A549 (cell line): Measurements from ENCODE around the gene BIRC5. TPM values are rescaled to one million over a fixed set of nuclear protein-coding genes. Genes with fewer than 3 reads are reported as not detected.

Experiments used
- ATAC-seq, 2 experiments: fragments of 200-7000 bp in 1 of 2; fragments of >200 bp in 1 of 2; cut with Nextera tagmentation in 1 of 2; cut with Tn5 transposase in 1 of 2; 3 replicates each; pipeline versions ENCODE4 v1.8.0 to v1.9.1; 2018 to 2020; ENCODE audit warnings: mild to moderate bottlenecking in 1 of 2, moderate library complexity in 1 of 2
- CTCF ChIA-PET: fragments of 300-600 bp; sonication (Branson Sonifier 250); formaldehyde crosslinking; extraction: SDS; loops from one replicate; lab custom pipeline; 2021; ENCODE audit warnings: antibody characterized with exemption, inconsistent platforms; lab: Yijun Ruan, JAX
- POLR2A ChIA-PET: fragments of 350-600 bp; formaldehyde crosslinking; extraction: SDS; loops from one replicate; lab custom pipeline; 2021; ENCODE audit warnings: antibody characterized with exemption, inconsistent platforms; lab: Yijun Ruan, JAX
- DNase-seq, 2 experiments: peaks; one replicate each; pipeline versions ENCODE4 v3.0.0 to v3.0.0-alpha.2; 2011 to 2016; ENCODE audit warnings: low read depth in 1 of 2, low spot score in 1 of 2
- FAIRE-seq: peaks from 2 replicates; lab custom pipeline; 2011; peaks lifted over from hg19 to GRCh38; lab: Jason Lieb, UNC
- H3K27ac ChIP-seq, 2 experiments: fragments of >200 bp; sonication (Bioruptor Twin); formaldehyde crosslinking; 3 replicates each; pipeline ENCODE4 v1.5.1; 2016 to 2017
- H3K4me1 ChIP-seq: fragments of >200 bp; sonication (Bioruptor Twin); formaldehyde crosslinking; 3 replicates; pipeline ENCODE4 v1.6.1; 2016
- H3K4me2 ChIP-seq: fragments of >200 bp; sonication (Bioruptor Twin); formaldehyde crosslinking; 3 replicates; pipeline ENCODE4 v1.6.1; 2016
- H3K4me3 ChIP-seq: fragments of >200 bp; sonication (Bioruptor Twin); formaldehyde crosslinking; 3 replicates; pipeline ENCODE4 v1.5.1; 2016
- H3K9me3 ChIP-seq: fragments of >200 bp; sonication (Bioruptor Twin); formaldehyde crosslinking; 3 replicates; pipeline ENCODE4 v1.6.1; 2016
- BHLHE40 ChIP-seq: IDR thresholded peaks from 2 replicates; pipeline ENCODE4 v1.6.1; 2012; ENCODE audit warnings: low read depth, low read length, inconsistent platforms
- CEBPB ChIP-seq, 2 experiments: fragments of >200 bp in 1 of 2; sonication (Bioruptor Twin) in 1 of 2; formaldehyde crosslinking in 1 of 2; IDR thresholded peaks; 2 replicates each; pipeline ENCODE4 v1.6.1; 2012 to 2016
- E2F6 ChIP-seq: IDR thresholded peaks from 2 replicates; pipeline ENCODE4 v1.6.1; 2012; ENCODE audit warnings: low read depth, borderline replicate concordance
- EHMT2 ChIP-seq: fragments of 200-600 bp; sonication (generic); IDR thresholded peaks from 2 replicates; pipeline ENCODE4 v1.6.1; 2016; ENCODE audit warnings: antibody characterized with exemption, low read depth, mild to moderate bottlenecking, moderate library complexity
- ELK1 ChIP-seq: fragments of 150-350 bp; IDR thresholded peaks from 2 replicates; pipeline ENCODE4 v1.6.1; 2014; ENCODE audit warnings: low read depth, mild to moderate bottlenecking, low read length
- EP300 ChIP-seq, 2 experiments: fragments of >200 bp; sonication (Bioruptor Twin); formaldehyde crosslinking; IDR thresholded peaks; 2 replicates in 1 of 2; 3 replicates in 1 of 2; pipeline ENCODE4 v1.6.1; 2016 to 2017
- FOSL2 ChIP-seq, 2 experiments: fragments of 450-650 bp in 1 of 2; fragments of >200 bp in 1 of 2; sonication (Bioruptor Twin) in 1 of 2; formaldehyde crosslinking; IDR thresholded peaks; 2 replicates each; pipeline versions ENCODE4 v1.5.0 to v1.6.1; 2016 to 2020; ENCODE audit warnings: mild to moderate bottlenecking in 1 of 2, moderate library complexity in 1 of 2
- HDAC2 ChIP-seq: fragments of 200-600 bp; sonication (generic); IDR thresholded peaks from 2 replicates; pipeline ENCODE4 v1.6.1; 2016
- HOXA7 ChIP-seq: fragments of 250-450 bp; sonication (Bioruptor Pico); IDR thresholded peaks from 2 replicates; pipeline ENCODE4 v1.5.0; 2020; ENCODE audit warnings: mild to moderate bottlenecking, moderate library complexity
- HOXB13 ChIP-seq: fragments of 250-450 bp; sonication (Bioruptor Pico); IDR thresholded peaks from 2 replicates; pipeline ENCODE4 v1.5.0; 2020; ENCODE audit warnings: low read depth, mild to moderate bottlenecking, moderate library complexity
- JUN ChIP-seq, 2 experiments: fragments of >200 bp; sonication (Bioruptor Twin); formaldehyde crosslinking; IDR thresholded peaks; 2 replicates in 1 of 2; 3 replicates in 1 of 2; pipeline ENCODE4 v1.6.1; 2016 to 2017
- KDM1A ChIP-seq: fragments of 200-600 bp; sonication (generic); IDR thresholded peaks from 2 replicates; pipeline ENCODE4 v1.6.1; 2016; ENCODE audit warnings: low read depth, mild to moderate bottlenecking
- PHF8 ChIP-seq: fragments of 200-600 bp; sonication (generic); IDR thresholded peaks from 2 replicates; pipeline ENCODE4 v1.6.1; 2016; ENCODE audit warnings: low read depth, mild to moderate bottlenecking, antibody characterized with exemption, moderate library complexity, borderline replicate concordance
- POLR2A ChIP-seq: IDR thresholded peaks from 2 replicates; pipeline ENCODE4 v1.6.1; 2012; ENCODE audit warnings: mild to moderate bottlenecking, low read length
- RAD21 ChIP-seq, 2 experiments: fragments of >200 bp in 1 of 2; sonication (Bioruptor Twin) in 1 of 2; formaldehyde crosslinking in 1 of 2; IDR thresholded peaks in 1 of 2; conservative IDR thresholded peaks in 1 of 2; 2 replicates in 1 of 2; 3 replicates in 1 of 2; pipeline ENCODE4 v1.6.1; 2012 to 2018; ENCODE audit warnings: inconsistent platforms in 1 of 2
- RARB ChIP-seq: fragments of 250-450 bp; sonication (Bioruptor Pico); IDR thresholded peaks from 2 replicates; pipeline ENCODE4 v1.8.0; 2021; ENCODE audit warnings: mild to moderate bottlenecking, moderate library complexity
- RCOR1 ChIP-seq: fragments of 150-350 bp; IDR thresholded peaks from 2 replicates; pipeline ENCODE4 v1.6.1; 2014; ENCODE audit warnings: antibody characterized with exemption, low read length, low read depth
- RNF2 ChIP-seq: fragments of 200-600 bp; sonication (generic); IDR thresholded peaks from 2 replicates; pipeline ENCODE4 v1.6.1; 2016; ENCODE audit warnings: low read depth, mild to moderate bottlenecking, antibody characterized with exemption, moderate library complexity, borderline replicate concordance
- SREBF2 ChIP-seq: fragments of 450-650 bp; IDR thresholded peaks from 2 replicates; pipeline ENCODE4 v1.6.1; 2014; ENCODE audit warnings: mild to moderate bottlenecking, moderate library complexity
- TP53 ChIP-seq: fragments of 250-450 bp; sonication (Bioruptor Pico); IDR thresholded peaks from 2 replicates; pipeline ENCODE4 v1.5.0; 2021; ENCODE audit warnings: mild to moderate bottlenecking, moderate library complexity
- USF2 ChIP-seq: fragments of 450-650 bp; IDR thresholded peaks from 2 replicates; pipeline ENCODE4 v1.6.1; 2014; ENCODE audit warnings: antibody characterized with exemption
- ZC3H11A ChIP-seq: fragments of 450-650 bp; IDR thresholded peaks from 2 replicates; pipeline ENCODE4 v1.6.1; 2014; ENCODE audit warnings: antibody characterized with exemption, mild to moderate bottlenecking
- ZFP36 ChIP-seq: fragments of 450-650 bp; IDR thresholded peaks from 2 replicates; pipeline ENCODE4 v1.6.1; 2014; ENCODE audit warnings: borderline replicate concordance; ENCODE audit not compliant: partially characterized antibody
- WGBS: methylation state at CpG from one replicate; pipeline ENCODE4 v1.1.6; 2017; ENCODE audit errors: missing lambda C conversion rate; 5-methylcytosine and 5-hydroxymethylcytosine counted together
- polyA plus RNA-seq, 4 experiments: library from polyadenylated mRNA; depleted of rRNA in 3 of 4; stranded (reverse); fragments of >200 nt; fragmentation: RNase III in 1 of 4; extraction: RNeasy Plus Mini Kit Qiagen cat#74134 plus additional on column Dnase treatment in 1 of 4; gene quantifications; 2 replicates in 3 of 4; 3 replicates in 1 of 4; pipeline ENCODE4 v1.2.3, GENCODE V29; 2011 to 2017

BIRC5 gene
- polyA plus RNA-seq, 2 of the 4 experiments (the other 2 are of a cell fraction) = 51.9 to 109 TPM

GRCh38 chr17:78219396-78220150, 5.5 kb downstream of the BIRC5 start:
- no peak for TF ChIP-seq HOXB13 (CRISPR knock-in tag)
- no peak for TF ChIP-seq RAD21 (conservative IDR thresholded peaks at IDR 0.05 in 1 of 2, IDR thresholded peaks at IDR 0.05 in 1 of 2)
- no peak for TF ChIP-seq EHMT2
- TF ChIP-seq FOSL2 (IDR thresholded peaks at IDR 0.05) = no peak
- TF ChIP-seq FOSL2 (CRISPR knock-in tag; IDR thresholded peaks at IDR 0.05) = no peak
- no peak for TF ChIP-seq TP53 (CRISPR knock-in tag)
- TF ChIP-seq JUN (IDR thresholded peaks at IDR 0.05) = no peak
- no peak for TF ChIP-seq RNF2
- TF ChIP-seq RARB (CRISPR knock-in tag) = no peak
- TF ChIP-seq E2F6 = no peak
- no peak for TF ChIP-seq PHF8
- TF ChIP-seq KDM1A = no peak
- no peak for TF ChIP-seq BHLHE40
- TF ChIP-seq USF2 = no peak
- POLR2A ChIA-PET = no interaction called here
- no peak for FAIRE-seq

GRCh38 chr17:78223061-78223460, 9.0 kb downstream of the BIRC5 start:
- H3K4me3 ChIP-seq = no peak overlapping the region
- POLR2A ChIA-PET = no interaction called here
- no peak for TF ChIP-seq RCOR1
- TF ChIP-seq EHMT2 = no peak
- TF ChIP-seq HDAC2 = no peak
- TF ChIP-seq, all 56 proteins: peak for 0
- 91% methylated on average over 4 of the region's 4 CpGs for WGBS
- no peaks in the 10 kb centered on the region for H3K9me3 ChIP-seq
- FAIRE-seq (no peak), DNase-seq (no peak), ATAC-seq (no peak)
- no peaks in the 10 kb centered on the region for H3K4me1 ChIP-seq
- no peak overlapping the region for H3K27ac ChIP-seq
- CTCF ChIA-PET = interaction anchor here (0.6 to 17.1 kb wide), 4 partner anchors 9 to 199 kb away, joined by 3 to 150 read pairs (median 3); partner anchors contain the start of gene TMEM235
- no peak overlapping the region for H3K4me2 ChIP-seq

More at GRCh38 chr17:78219396-78220150, 5.5 kb downstream of the BIRC5 start:
- H3K27ac ChIP-seq = no peak overlapping the region
- ATAC-seq (no peak), DNase-seq (no peak)
- 94% methylated on average over 11 of the region's 11 CpGs for WGBS
- peaks cover 9% of the 10 kb centered on the region for H3K4me1 ChIP-seq
- no peak overlapping the region for H3K4me3 ChIP-seq
- no peak overlapping the region for H3K4me2 ChIP-seq
- CTCF ChIA-PET = interaction anchor here (1.0 to 17.1 kb wide), 5 partner anchors 21 to 70 kb away, joined by 3 to 150 read pairs (median 3); no protein-coding TSS in a partner anchor
- H3K9me3 ChIP-seq = no peaks in the 10 kb centered on the region

GRCh38 chr17:78223765-78224164, 9.7 kb downstream of the BIRC5 start:
- H3K4me2 ChIP-seq = no peak overlapping the region
- FAIRE-seq (no peak), ATAC-seq (no peak), DNase-seq (no peak)
- no peak overlapping the region for H3K4me3 ChIP-seq
- WGBS = 92% methylated on average over 3 of the region's 3 CpGs
- H3K4me1 ChIP-seq = no peaks in the 10 kb centered on the region
- ChIA-PET POLR2A (no interaction called here), CTCF (interaction anchor here (0.6 to 17.1 kb wide), 5 partner anchors 8 to 199 kb away, joined by 3 to 150 read pairs (median 3); partner anchors contain the start of gene TMEM235)
- no peak overlapping the region for H3K27ac ChIP-seq
- TF ChIP-seq POLR2A = no peak
- no peak for TF ChIP-seq RARB (CRISPR knock-in tag)
- no peak for TF ChIP-seq SREBF2
- no peak for TF ChIP-seq RAD21 (conservative IDR thresholded peaks at IDR 0.05 in 1 of 2, IDR thresholded peaks at IDR 0.05 in 1 of 2)
- TF ChIP-seq HDAC2 = no peak
- no peak for TF ChIP-seq HOXA7
- no peak for TF ChIP-seq ZC3H11A
- no peak for TF ChIP-seq JUN (IDR thresholded peaks at IDR 0.05)
- TF ChIP-seq EP300 (IDR thresholded peaks at IDR 0.05) = no peak
- TF ChIP-seq ZFP36 = no peak
- TF ChIP-seq CEBPB (IDR thresholded peaks at IDR 0.05) = no peak
- TF ChIP-seq HOXB13 (CRISPR knock-in tag) = no peak
- TF ChIP-seq KDM1A = no peak
- no peak for TF ChIP-seq ELK1
- no peaks in the 10 kb centered on the region for H3K9me3 ChIP-seq
